Fibroblast of lung (primary cell): ENCODE results near the gene SPPL3.

Experiments used
- EZH2 ChIP-seq: IDR thresholded peaks from 2 replicates; pipeline ENCODE4 v1.5.1; 2012; ENCODE audit warnings: low read length, control low read depth, mild to moderate bottlenecking; ENCODE audit errors: missing control alignments
- TF ChIP-seq, protein P1 (sequence below), 2 donors: IDR thresholded peaks in 1 of 2; conservative IDR thresholded peaks in 1 of 2; 1 replicate in 1 of 2; 2 replicates in 1 of 2; pipeline ENCODE4 v1.5.1; 2011 to 2012; ENCODE audit warnings: low read length in 2 of 2, control low read depth in 1 of 2, inconsistent platforms in 1 of 2, low read depth in 1 of 2, mild to moderate bottlenecking in 1 of 2

DNA sequence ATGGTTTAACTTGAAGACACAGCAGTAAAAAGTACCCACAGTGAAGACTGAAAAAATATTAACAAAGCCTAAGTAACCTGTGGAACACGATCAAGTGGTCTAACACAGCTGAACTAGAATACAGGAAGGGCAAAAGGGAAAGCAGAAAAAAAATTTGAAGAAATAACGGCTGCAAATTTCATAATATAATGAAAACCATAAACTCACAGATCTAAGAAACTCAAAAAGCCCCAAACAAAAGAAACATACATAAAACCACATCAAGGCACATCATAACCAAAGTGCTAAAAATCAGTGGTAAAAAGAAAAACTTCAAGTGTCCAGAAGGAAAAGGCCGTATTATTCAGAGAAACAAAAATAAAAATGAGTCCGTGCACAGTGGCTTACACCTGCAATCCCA, 30.9 kb downstream of the SPPL3 start:
- TF ChIP-seq, protein P1, sequence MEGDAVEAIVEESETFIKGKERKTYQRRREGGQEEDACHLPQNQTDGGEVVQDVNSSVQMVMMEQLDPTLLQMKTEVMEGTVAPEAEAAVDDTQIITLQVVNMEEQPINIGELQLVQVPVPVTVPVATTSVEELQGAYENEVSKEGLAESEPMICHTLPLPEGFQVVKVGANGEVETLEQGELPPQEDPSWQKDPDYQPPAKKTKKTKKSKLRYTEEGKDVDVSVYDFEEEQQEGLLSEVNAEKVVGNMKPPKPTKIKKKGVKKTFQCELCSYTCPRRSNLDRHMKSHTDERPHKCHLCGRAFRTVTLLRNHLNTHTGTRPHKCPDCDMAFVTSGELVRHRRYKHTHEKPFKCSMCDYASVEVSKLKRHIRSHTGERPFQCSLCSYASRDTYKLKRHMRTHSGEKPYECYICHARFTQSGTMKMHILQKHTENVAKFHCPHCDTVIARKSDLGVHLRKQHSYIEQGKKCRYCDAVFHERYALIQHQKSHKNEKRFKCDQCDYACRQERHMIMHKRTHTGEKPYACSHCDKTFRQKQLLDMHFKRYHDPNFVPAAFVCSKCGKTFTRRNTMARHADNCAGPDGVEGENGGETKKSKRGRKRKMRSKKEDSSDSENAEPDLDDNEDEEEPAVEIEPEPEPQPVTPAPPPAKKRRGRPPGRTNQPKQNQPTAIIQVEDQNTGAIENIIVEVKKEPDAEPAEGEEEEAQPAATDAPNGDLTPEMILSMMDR (conservative IDR thresholded peaks at IDR 0.05 in 1 of 2, IDR thresholded peaks at IDR 0.05 in 1 of 2; ENCODE audit: low read depth in 1 of 2, low read length in 2 of 2), result no peak
- no peak for TF ChIP-seq EZH2
